DMS 273 (cell line): ENCODE results near the gene FAM181A.

ENCODE experiments used
- DNase-seq: peaks from one replicate; lab custom pipeline; 2025; ENCODE audit not compliant: unreplicated experiment; lab: John Stamatoyannopoulos, UW

The FAM181A gene

DNA sequence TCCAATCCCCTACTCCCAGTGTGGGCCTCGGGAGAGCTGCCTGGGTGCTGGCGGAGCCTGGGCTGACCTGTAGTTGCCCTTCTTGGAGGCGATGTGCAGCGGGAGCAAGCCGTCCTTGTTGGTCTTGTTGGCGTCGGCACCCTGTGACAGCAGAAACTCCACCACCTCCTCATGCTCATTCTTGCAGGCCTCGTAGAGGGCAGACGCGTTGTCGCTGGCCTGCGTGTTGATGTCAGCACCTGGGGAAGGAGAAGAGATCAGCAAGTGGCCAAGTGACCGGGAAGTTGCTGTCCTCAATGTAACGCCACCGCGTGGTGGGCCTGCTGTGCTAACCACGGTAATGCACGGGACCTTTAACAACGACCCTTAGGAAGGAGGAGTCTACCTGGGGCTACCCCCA is 20.1 kb downstream of the FAM181A start:
- DNase-seq, result no peak

GRCh38 chr14:93949511-93950075 is 22.4 kb downstream of the FAM181A start:
- no peak for DNase-seq

- DNase-seq, result no peak
These were observed 23.9 kb downstream of the FAM181A start for GRCh38 chr14:93950948-93951634.

- peak; percentile 22 for DNase-seq
These were observed 24.7 kb downstream of the FAM181A start for GRCh38 chr14:93951635-93952540.

DNA sequence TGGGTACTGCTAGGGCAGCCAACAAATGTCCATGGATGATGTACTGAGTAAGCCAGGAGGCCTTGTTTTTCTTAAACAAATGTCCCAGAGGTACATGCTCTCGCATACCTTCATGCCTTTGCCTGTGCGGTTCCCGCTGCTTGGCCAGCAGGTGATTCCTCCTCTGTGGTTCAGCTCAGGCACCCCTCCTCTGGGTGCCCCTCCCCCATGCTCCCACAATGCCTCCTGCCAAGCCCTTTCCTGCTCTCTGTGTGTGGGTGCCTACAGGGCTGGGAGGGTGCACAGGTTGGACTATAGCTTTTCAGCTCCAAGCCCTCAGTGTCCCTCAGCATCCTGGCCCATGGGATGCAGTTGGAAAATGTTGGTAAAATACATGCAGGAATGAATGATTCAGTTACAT is 25.7 kb downstream of the FAM181A start:
- DNase-seq, result no peak

DNA sequence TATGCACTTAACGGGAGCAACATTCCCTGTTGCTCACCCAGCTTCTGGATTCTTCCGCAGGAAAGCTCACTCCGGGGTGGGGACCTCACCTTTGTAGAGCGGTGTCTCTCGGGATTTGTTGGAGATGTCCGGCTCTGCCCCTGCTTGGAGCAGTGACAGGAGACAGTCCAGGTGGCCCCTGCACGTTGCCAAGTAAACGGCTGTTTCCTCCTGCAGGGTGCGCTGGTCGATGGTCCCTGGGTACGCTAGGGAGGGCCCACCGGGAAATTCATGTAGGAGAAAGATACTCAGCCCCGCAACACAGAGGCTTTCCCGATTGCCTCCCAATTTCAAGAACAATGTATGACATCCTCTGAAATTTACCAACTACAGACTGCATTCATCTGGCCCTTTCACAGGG is 26.1 kb downstream of the FAM181A start:
- DNase-seq, result peak; percentile 18

GRCh38 chr14:93953739-93954515 is 26.8 kb downstream of the FAM181A start:
- no peak for DNase-seq

- no peak for DNase-seq
These were observed 27.3 kb downstream of the FAM181A start for GRCh38 chr14:93954516-93954830.

DNA sequence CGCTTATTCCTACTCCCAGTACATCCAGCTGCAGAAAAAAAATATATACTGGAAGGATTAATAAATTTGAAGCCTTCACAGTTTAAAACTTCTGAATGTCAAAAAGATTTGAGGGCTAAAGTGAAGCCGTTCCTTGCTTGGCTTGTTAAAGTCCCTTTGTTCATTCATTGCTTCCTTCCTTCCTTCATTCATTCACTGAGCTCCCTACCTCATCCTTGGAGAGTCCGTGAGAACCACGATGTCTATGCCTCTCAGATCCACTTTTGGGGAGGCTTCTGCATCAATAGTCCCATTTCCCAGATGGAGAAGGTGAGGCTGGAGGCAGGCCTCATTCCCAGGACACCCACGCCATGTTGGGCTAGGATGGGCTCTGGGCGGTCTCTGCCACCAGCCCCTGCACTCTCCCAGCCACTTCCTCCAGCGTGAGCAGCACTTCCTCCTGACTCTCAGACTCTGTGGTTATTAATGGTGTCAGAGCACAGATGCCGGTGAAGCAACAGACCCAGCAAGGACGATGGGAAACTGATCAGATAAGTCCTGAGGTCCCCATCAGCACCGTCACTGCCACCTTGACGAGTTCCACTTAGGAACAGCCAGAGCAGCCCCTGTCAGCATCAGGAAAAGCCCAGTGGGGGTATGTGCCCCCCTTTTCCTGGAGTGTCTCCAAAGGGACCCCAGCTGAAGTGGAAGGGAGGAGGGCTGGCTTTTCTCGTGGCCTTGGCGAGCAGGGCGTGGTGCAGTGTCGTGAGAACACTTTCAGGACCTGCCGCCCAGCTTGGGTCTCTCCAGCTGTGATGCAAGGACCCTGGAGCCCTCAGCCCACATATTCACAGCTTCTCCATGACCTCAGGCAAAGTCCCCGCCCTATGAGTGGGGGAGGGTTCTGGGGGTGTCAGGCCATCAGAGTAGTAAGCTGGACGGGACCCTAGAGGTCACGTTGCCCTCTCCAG is 28.0 kb downstream of the FAM181A start:
- DNase-seq, result no peak

- DNase-seq, result no peak
These were observed 28.8 kb downstream of the FAM181A start for GRCh38 chr14:93955850-93956481.

- peak; percentile 17 for DNase-seq
These were observed 29.6 kb downstream of the FAM181A start for GRCh38 chr14:93956514-93957332.

DNA sequence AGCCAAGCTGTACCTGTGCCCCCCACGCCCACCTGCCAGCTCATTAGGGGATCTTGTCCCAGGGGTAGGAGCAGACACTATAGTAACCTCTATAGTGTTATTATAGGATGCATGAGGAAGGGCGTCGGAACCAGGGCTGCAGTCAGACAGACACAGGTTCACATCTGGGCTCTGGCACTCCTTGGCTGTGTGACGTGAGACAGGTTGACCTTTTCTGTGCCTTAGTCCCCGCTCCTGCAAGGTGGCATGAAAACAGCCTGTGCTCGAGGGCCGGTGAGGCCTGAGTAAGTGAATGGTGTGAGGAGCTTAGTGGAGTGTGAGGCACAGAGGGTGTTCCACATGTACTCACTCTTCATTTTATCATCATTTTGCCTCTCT is 30.2 kb downstream of the FAM181A start:
- no peak for DNase-seq

- DNase-seq, result no peak
These were observed 30.8 kb downstream of the FAM181A start for GRCh38 chr14:93957751-93958566.

DNA sequence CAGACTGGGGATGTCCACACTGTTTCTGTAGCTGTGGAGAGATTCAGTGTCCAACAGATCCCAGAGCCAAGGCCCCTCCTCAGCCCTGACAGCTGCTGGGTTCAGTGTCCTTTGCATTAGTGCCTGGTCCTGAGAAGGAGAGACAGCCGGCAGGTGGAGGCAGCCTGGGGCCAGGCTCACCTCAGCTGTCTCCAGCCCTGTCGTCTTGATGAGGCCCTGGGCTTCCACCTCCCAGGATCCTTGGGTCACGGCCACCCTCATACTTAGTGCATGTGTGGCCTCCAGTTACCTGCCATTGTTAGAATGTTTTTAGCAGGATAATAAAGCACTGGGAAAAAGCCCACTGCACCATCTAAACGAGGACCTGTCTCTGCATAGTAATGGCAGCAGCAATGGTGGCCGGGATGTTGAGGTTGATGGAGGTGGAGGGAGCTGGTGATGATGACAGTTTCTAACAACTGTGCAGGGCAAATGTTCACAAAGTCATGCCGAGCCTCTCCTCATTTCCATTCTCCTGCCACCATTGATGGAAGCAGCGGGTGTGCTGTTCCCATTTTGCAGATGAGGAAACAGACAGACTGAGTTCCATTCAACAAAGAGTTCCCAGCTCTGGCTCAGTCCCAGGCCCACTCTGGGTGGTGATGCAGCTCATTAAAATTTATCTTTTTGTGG is 31.6 kb downstream of the FAM181A start:
- no peak for DNase-seq

- DNase-seq, result peak; percentile 26
These were observed 32.3 kb downstream of the FAM181A start for GRCh38 chr14:93959239-93960107.

- DNase-seq, result no peak
These were observed 32.9 kb downstream of the FAM181A start for GRCh38 chr14:93960108-93960475.
